ENCODE measurements around the gene SNX30. TPM values are rescaled to one million over a fixed set of nuclear protein-coding genes. Genes with fewer than 3 reads are reported as not detected.

The SNX30 gene
- total RNA-seq, 1 experiment from 2014 or later, result 12.7 TPM

GRCh38 chr9:112858005-112858404, 107.4 kb downstream of the SNX30 start:
- RAD21 ChIA-PET (ENCODE audit: low non-redundant PET in 1 of 2, low total read pairs in 2 of 2, uncharacterized antibody in 2 of 2, unreplicated experiment in 2 of 2), result no interaction called here
- Histone ChIP-seq H3K79me2 (ENCODE audit: insufficient read depth, low read length) (no peaks in the 10 kb centered on the region), H3K36me3 (ENCODE audit: control insufficient read depth in 1 of 2, insufficient read depth in 2 of 2, low read length in 2 of 2) (no peaks in the 10 kb centered on the region), H3K4me1 (ENCODE audit: control insufficient read depth in 1 of 2, insufficient read depth in 2 of 2, low read length in 2 of 2) (no peaks in the 10 kb centered on the region), H3K27ac (ENCODE audit: low read depth, low read length) (no peak overlapping the region), H3K9me2 (ENCODE audit: insufficient read depth) (no peaks in the 10 kb centered on the region), H4K20me1 (ENCODE audit: insufficient read depth) (no peaks in the 10 kb centered on the region), H2AFZ (ENCODE audit: low read depth, low read length, poor library complexity, severe bottlenecking) (no peak overlapping the region), H3K9me3 (ENCODE audit: control insufficient read depth in 1 of 2, insufficient read depth in 1 of 2, low read depth in 1 of 2, low read length in 2 of 2) (no peaks in the 10 kb centered on the region), H3K27me3 (ENCODE audit: insufficient read depth, low read length) (no peaks in the 10 kb centered on the region), H3K4me2 (ENCODE audit: low read length) (no peak overlapping the region), H3K4me3 (replicated peaks in 1 of 2; ENCODE audit: low read depth in 1 of 2, low read length in 2 of 2) (no peak overlapping the region), H3K9ac (ENCODE audit: low read length) (no peak overlapping the region)
- ATAC-seq, result no peak
- TF ChIP-seq ATF3 (IDR thresholded peaks at IDR 0.05), result no peak
- no peak for TF ChIP-seq SRF (IDR thresholded peaks at IDR 0.05; ENCODE audit: low read depth)
- no peak for TF ChIP-seq ZBTB33 (IDR thresholded peaks at IDR 0.05; ENCODE audit: extremely low read depth, insufficient replicate concordance, low read length)
- no peak for TF ChIP-seq EGR1 (IDR thresholded peaks at IDR 0.05; ENCODE audit: low read depth)
- TF ChIP-seq TCF7L2 (IDR thresholded peaks at IDR 0.05; ENCODE audit: borderline replicate concordance, extremely low read depth, insufficient read depth, insufficient read length), result no peak
- TF ChIP-seq JUND (IDR thresholded peaks at IDR 0.05), result no peak
- TF ChIP-seq ZNF274 (IDR thresholded peaks at IDR 0.05; ENCODE audit: low read depth, low read length), result no peak
- DNase-seq (ENCODE audit: low read depth, low spot score), result no peak
- intact Hi-C loops (cut with micrococcal nuclease), result no loop called here
- no TSS peak for BruUV-seq (replicated peaks)
- CTCF ChIA-PET, result no interaction called here
- POLR2A ChIA-PET, result no interaction called here

GRCh38 chr9:112858625-112859147, 108.1 kb downstream of the SNX30 start:
- no peak for ATAC-seq
- DNase-seq (ENCODE audit: low read depth, low spot score), result no peak
- Histone ChIP-seq H3K79me2 (ENCODE audit: insufficient read depth, low read length) (no peaks in the 10 kb centered on the region), H3K9ac (ENCODE audit: low read length) (no peak overlapping the region), H4K20me1 (ENCODE audit: insufficient read depth) (no peaks in the 10 kb centered on the region), H3K4me2 (ENCODE audit: low read length) (no peak overlapping the region), H3K27me3 (ENCODE audit: insufficient read depth, low read length) (no peaks in the 10 kb centered on the region), H3K36me3 (ENCODE audit: control insufficient read depth in 1 of 2, insufficient read depth in 2 of 2, low read length in 2 of 2) (no peaks in the 10 kb centered on the region), H3K9me3 (ENCODE audit: control insufficient read depth in 1 of 2, insufficient read depth in 1 of 2, low read depth in 1 of 2, low read length in 2 of 2) (no peaks in the 10 kb centered on the region), H3K9me2 (ENCODE audit: insufficient read depth) (no peaks in the 10 kb centered on the region), H3K27ac (ENCODE audit: low read depth, low read length) (no peak overlapping the region), H3K4me1 (ENCODE audit: control insufficient read depth in 1 of 2, insufficient read depth in 2 of 2, low read length in 2 of 2) (no peaks in the 10 kb centered on the region), H3K4me3 (replicated peaks in 1 of 2; ENCODE audit: low read depth in 1 of 2, low read length in 2 of 2) (no peak overlapping the region), H2AFZ (ENCODE audit: low read depth, low read length, poor library complexity, severe bottlenecking) (no peak overlapping the region)
- intact Hi-C loops (cut with micrococcal nuclease), result no loop called here
- ChIA-PET POLR2A (no interaction called here), RAD21 (ENCODE audit: low non-redundant PET in 1 of 2, low total read pairs in 2 of 2, uncharacterized antibody in 2 of 2, unreplicated experiment in 2 of 2) (no interaction called here), CTCF (no interaction called here)
- BruUV-seq (replicated peaks), result no TSS peak
- TF ChIP-seq JUND (IDR thresholded peaks at IDR 0.05), result no peak
- TF ChIP-seq CTCF (IDR thresholded peaks at IDR 0.05 in 2 of 3, conservative IDR thresholded peaks at IDR 0.05 in 1 of 3; ENCODE audit: borderline replicate concordance in 1 of 3, insufficient read depth in 1 of 3, low read depth in 2 of 3, low read length in 2 of 3), result no peak
- TF ChIP-seq POLR2AphosphoS5 (IDR thresholded peaks at IDR 0.05; ENCODE audit: low read depth, low read length), result no peak
- no peak for TF ChIP-seq ATF3 (IDR thresholded peaks at IDR 0.05)
- TF ChIP-seq SRF (IDR thresholded peaks at IDR 0.05; ENCODE audit: low read depth), result no peak
- no peak for TF ChIP-seq POLR2A (IDR thresholded peaks at IDR 0.05; ENCODE audit: borderline replicate concordance, extremely low read depth, insufficient read depth, insufficient read length)
- no peak for TF ChIP-seq ZBTB33 (IDR thresholded peaks at IDR 0.05; ENCODE audit: extremely low read depth, insufficient replicate concordance, low read length)
- TF ChIP-seq MAX (IDR thresholded peaks at IDR 0.05), result no peak
- no peak for TF ChIP-seq EGR1 (IDR thresholded peaks at IDR 0.05; ENCODE audit: low read depth)
- TF ChIP-seq CEBPB (IDR thresholded peaks at IDR 0.05; ENCODE audit: low read depth), result no peak
